ENCODE results near the gene CUL5. TPM values are rescaled to one million over a fixed set of nuclear protein-coding genes. Genes with fewer than 3 reads are reported as not detected.

The CUL5 gene
- total RNA-seq, result 38.9 TPM
- polyA plus RNA-seq (ENCODE audit: insufficient read depth, low read depth, low replicate concordance), result 9.4 TPM
- long read RNA-seq, donor 1, full-length matches to known transcripts, result 4 of 4 reads
- long read RNA-seq, donor 1, partial matches to known transcripts, result 0 of 4 reads
- long read RNA-seq, donor 1, other reads (novel, unspliced or antisense), result 0 of 4 reads
- long read RNA-seq, donor 2, full-length matches to known transcripts, result 8 of 8 reads
- long read RNA-seq, donor 2, partial matches to known transcripts, result 0 of 8 reads
- long read RNA-seq, donor 2, other reads (novel, unspliced or antisense), result 0 of 8 reads
- long read RNA-seq, donor 3, full-length matches to known transcripts, result 5 of 10 reads
- long read RNA-seq, donor 3, partial matches to known transcripts, result 5 of 10 reads
- long read RNA-seq, donor 3, other reads (novel, unspliced or antisense), result 0 of 10 reads
- long read RNA-seq, donor 4, full-length matches to known transcripts, result 3 of 13 reads
- long read RNA-seq, donor 4, partial matches to known transcripts, result 10 of 13 reads
- long read RNA-seq, donor 4, other reads (novel, unspliced or antisense), result 0 of 13 reads
- long read RNA-seq, donor 5, partial matches to known transcripts, result 0 of 2 reads
- long read RNA-seq, donor 5, other reads (novel, unspliced or antisense), result 0 of 2 reads
- long read RNA-seq, donor 6, full-length matches to known transcripts, result 2 of 7 reads
- long read RNA-seq, donor 6, partial matches to known transcripts, result 5 of 7 reads
- long read RNA-seq, donor 6, other reads (novel, unspliced or antisense), result 0 of 7 reads
- long read RNA-seq, donor 7, full-length matches to known transcripts, result 4 of 28 reads
- long read RNA-seq, donor 7, partial matches to known transcripts, result 14 of 28 reads
- long read RNA-seq, donor 7, other reads (novel, unspliced or antisense), result 10 of 28 reads
- long read RNA-seq, donor 8, full-length matches to known transcripts, result 5 of 57 reads
- long read RNA-seq, donor 8, partial matches to known transcripts, result 52 of 57 reads
- long read RNA-seq, donor 8, other reads (novel, unspliced or antisense), result 0 of 57 reads
- long read RNA-seq, donor 9, full-length matches to known transcripts, result 5 of 11 reads
- long read RNA-seq, donor 9, partial matches to known transcripts, result 6 of 11 reads
- long read RNA-seq, donor 9, other reads (novel, unspliced or antisense), result 0 of 11 reads
- long read RNA-seq, donor 10, full-length matches to known transcripts, result 4 of 63 reads
- long read RNA-seq, donor 10, partial matches to known transcripts, result 59 of 63 reads
- long read RNA-seq, donor 10, other reads (novel, unspliced or antisense), result 0 of 63 reads

GRCh38 chr11:108008656-108009496 is at the start of gene CUL5:
Gene CUL5 (plus strand): TSS chr11:108008898. CDS start chr11:108009349, 451 bp downstream.
- H3K4me1 ChIP-seq (ENCODE audit: control insufficient read depth in 2 of 3, insufficient read depth in 2 of 3, low read depth in 1 of 3, low read length in 3 of 3), result peaks cover 3 to 7% (median 5%) of the 10 kb centered on the region in 3 donors
- H3K4me3 ChIP-seq (ENCODE audit: low read length in 3 of 3), result peak within 1 kb of the TSS; percentile 94 to 99 (median 96)
- H3K36me3 ChIP-seq (ENCODE audit: control insufficient read depth in 2 of 3, insufficient read depth in 3 of 3, low read length in 3 of 3), result no peaks in the 10 kb centered on the region
- no peaks in the 10 kb centered on the region for H3K27me3 ChIP-seq (ENCODE audit: control insufficient read depth, insufficient read depth, low read length)
- DNase-seq (peak; percentile 94 to 97 (median 96)), FAIRE-seq (no peak)
- H3K9me3 ChIP-seq (ENCODE audit: control insufficient read depth in 2 of 3, insufficient read depth in 1 of 3, low read length in 3 of 3), result no peaks in the 10 kb centered on the region
- intact Hi-C loops (cut with DNase I), result no loop called here
- H3K27ac ChIP-seq (ENCODE audit: low read depth in 2 of 2, low read length in 2 of 2), result peak within 1 kb of the TSS; percentile 98 to 99
- peak within 1 kb of the TSS; percentile 97 to 99 (median 98) for H3K9ac ChIP-seq (ENCODE audit: low read length in 3 of 3)
- TF ChIP-seq, protein P1, sequence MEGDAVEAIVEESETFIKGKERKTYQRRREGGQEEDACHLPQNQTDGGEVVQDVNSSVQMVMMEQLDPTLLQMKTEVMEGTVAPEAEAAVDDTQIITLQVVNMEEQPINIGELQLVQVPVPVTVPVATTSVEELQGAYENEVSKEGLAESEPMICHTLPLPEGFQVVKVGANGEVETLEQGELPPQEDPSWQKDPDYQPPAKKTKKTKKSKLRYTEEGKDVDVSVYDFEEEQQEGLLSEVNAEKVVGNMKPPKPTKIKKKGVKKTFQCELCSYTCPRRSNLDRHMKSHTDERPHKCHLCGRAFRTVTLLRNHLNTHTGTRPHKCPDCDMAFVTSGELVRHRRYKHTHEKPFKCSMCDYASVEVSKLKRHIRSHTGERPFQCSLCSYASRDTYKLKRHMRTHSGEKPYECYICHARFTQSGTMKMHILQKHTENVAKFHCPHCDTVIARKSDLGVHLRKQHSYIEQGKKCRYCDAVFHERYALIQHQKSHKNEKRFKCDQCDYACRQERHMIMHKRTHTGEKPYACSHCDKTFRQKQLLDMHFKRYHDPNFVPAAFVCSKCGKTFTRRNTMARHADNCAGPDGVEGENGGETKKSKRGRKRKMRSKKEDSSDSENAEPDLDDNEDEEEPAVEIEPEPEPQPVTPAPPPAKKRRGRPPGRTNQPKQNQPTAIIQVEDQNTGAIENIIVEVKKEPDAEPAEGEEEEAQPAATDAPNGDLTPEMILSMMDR (IDR thresholded peaks at IDR 0.05; ENCODE audit: borderline replicate concordance, extremely low read depth, insufficient read depth), result peak; percentile 87

- no peak for FAIRE-seq
- TF ChIP-seq, protein P1 (IDR thresholded peaks at IDR 0.05; ENCODE audit: borderline replicate concordance, extremely low read depth, insufficient read depth), result no peak
Measured at GRCh38 chr11:107961480-107961879, 47.2 kb upstream of the CUL5 start.

GRCh38 chr11:107962181-107962580 is 46.5 kb upstream of the CUL5 start:
- Histone ChIP-seq H3K4me1 (ENCODE audit: control insufficient read depth in 2 of 3, insufficient read depth in 2 of 3, low read depth in 1 of 3, low read length in 3 of 3) (no peaks in the 10 kb centered on the region), H3K9ac (ENCODE audit: low read length in 3 of 3) (no peak overlapping the region), H3K9me3 (ENCODE audit: control insufficient read depth in 2 of 3, insufficient read depth in 1 of 3, low read length in 3 of 3) (no peaks in the 10 kb centered on the region), H3K27ac (ENCODE audit: low read depth in 2 of 2, low read length in 2 of 2) (no peak overlapping the region), H3K27me3 (ENCODE audit: control insufficient read depth, insufficient read depth, low read length) (no peaks in the 10 kb centered on the region), H3K4me3 (ENCODE audit: low read length in 3 of 3) (no peak overlapping the region), H3K36me3 (ENCODE audit: control insufficient read depth in 2 of 3, insufficient read depth in 3 of 3, low read length in 3 of 3) (no peaks in the 10 kb centered on the region)
- DNase-seq (peak in 1 of 5 donors; percentile 18), FAIRE-seq (no peak)
- TF ChIP-seq, protein P1 (IDR thresholded peaks at IDR 0.05; ENCODE audit: borderline replicate concordance, extremely low read depth, insufficient read depth), result no peak
- intact Hi-C loops (cut with DNase I), result no loop called here

More at GRCh38 chr11:107961480-107961879, 47.2 kb upstream of the CUL5 start:
- no peak overlapping the region for H3K27ac ChIP-seq (ENCODE audit: low read depth in 2 of 2, low read length in 2 of 2)
- H3K9ac ChIP-seq (ENCODE audit: low read length in 3 of 3), result no peak overlapping the region
- no peaks in the 10 kb centered on the region for H3K9me3 ChIP-seq (ENCODE audit: control insufficient read depth in 2 of 3, insufficient read depth in 1 of 3, low read length in 3 of 3)
- intact Hi-C loops (cut with DNase I), result no loop called here
- no peaks in the 10 kb centered on the region for H3K27me3 ChIP-seq (ENCODE audit: control insufficient read depth, insufficient read depth, low read length)
- H3K4me1 ChIP-seq (ENCODE audit: control insufficient read depth in 2 of 3, insufficient read depth in 2 of 3, low read depth in 1 of 3, low read length in 3 of 3), result no peaks in the 10 kb centered on the region
- no peak overlapping the region for H3K4me3 ChIP-seq (ENCODE audit: low read length in 3 of 3)
- DNase-seq, result no peak
- H3K36me3 ChIP-seq (ENCODE audit: control insufficient read depth in 2 of 3, insufficient read depth in 3 of 3, low read length in 3 of 3), result no peaks in the 10 kb centered on the region

All from kidney (tissue), 22 donors.